PFSK-1 (cell line): ENCODE measurements around the gene OR52D1. TPM values are rescaled to one million over a fixed set of nuclear protein-coding genes. Genes with fewer than 3 reads are reported as not detected.

Experiments
- FOXP2 ChIP-seq: optimal IDR thresholded peaks from 2 replicates; pipeline ENCODE3; 2011; ENCODE audit warnings: borderline replicate concordance, control low read depth, inconsistent platforms; ENCODE audit not compliant: insufficient read depth; ENCODE audit errors: extremely low read length, extremely low read depth
- POLR2AphosphoS5 ChIP-seq: IDR thresholded peaks from 2 replicates; pipeline ENCODE4 v1.6.1; 2012; ENCODE audit warnings: low read depth, mild to moderate bottlenecking, control low read depth, low read length, moderate library complexity
- REST ChIP-seq, 2 experiments: IDR thresholded peaks; 2 replicates each; pipeline versions ENCODE4 v1.6.1 to v1.8.0; 2011 to 2012; ENCODE audit warnings: low read depth in 2 of 2, low read length in 2 of 2, control low read depth in 1 of 2, inconsistent platforms in 1 of 2, mild to moderate bottlenecking in 1 of 2, moderate library complexity in 1 of 2; ENCODE audit not compliant: insufficient read depth in 1 of 2
- SIN3A ChIP-seq: IDR thresholded peaks from 2 replicates; pipeline ENCODE4 v1.6.1; 2012; ENCODE audit warnings: mild to moderate bottlenecking, low read length, moderate library complexity, borderline replicate concordance; ENCODE audit not compliant: insufficient read depth
- TAF1 ChIP-seq: IDR thresholded peaks from 2 replicates; pipeline ENCODE4 v1.6.1; 2012; ENCODE audit warnings: low read length, control low read depth, borderline replicate concordance; ENCODE audit not compliant: insufficient read depth
- polyA plus RNA-seq: library from polyadenylated mRNA; unstranded; fragments of >200 nt; gene quantifications from one replicate; pipeline ENCODE4 v1.2.1, GENCODE V29; 2012; ENCODE audit warnings: low read depth, missing spikeins; ENCODE audit not compliant: insufficient read length

OR52D1 gene
- polyA plus RNA-seq = not detected

DNA sequence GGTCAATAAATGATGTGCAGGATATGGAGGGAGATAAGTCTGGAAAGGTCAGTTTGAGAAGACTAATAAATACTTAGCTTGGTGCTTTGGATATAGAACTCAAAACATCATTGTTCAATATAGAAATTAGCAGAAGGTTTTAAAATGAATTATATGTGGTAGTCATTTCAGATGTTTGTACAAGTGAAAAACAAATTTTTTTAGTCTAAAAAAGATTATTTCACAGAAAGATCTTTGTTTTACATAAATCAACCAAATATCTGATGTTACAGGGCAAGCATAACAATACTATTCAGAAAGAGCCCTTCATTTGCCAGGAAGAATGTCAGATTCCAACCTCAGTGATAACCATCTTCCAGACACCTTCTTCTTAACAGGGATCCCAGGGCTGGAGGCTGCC is at the start of gene OR52D1:
Gene OR52D1, plus strand, starts transcription at position 301 of the 400 bp plus-strand sequence. Its CDS starts 22 bp downstream, at position 323.
- TF ChIP-seq SIN3A (no peak), FOXP2 (no peak), TAF1 (no peak)

GRCh38 chr11:5441414-5441813 is 47.1 kb upstream of the OR52D1 start, which contains the start of gene OR51I1:
Gene OR51I1 (minus strand): TSS chr11:5441514. CDS start chr11:5441514, 0 bp downstream.
- TF ChIP-seq SIN3A (no peak), FOXP2 (no peak), TAF1 (no peak), POLR2AphosphoS5 (no peak), REST (IDR thresholded peaks at IDR 0.05; ENCODE audit: insufficient read depth in 1 of 2, low read depth in 2 of 2, low read length in 2 of 2) (no peak)

- TF ChIP-seq FOXP2 = no peak
- TF ChIP-seq POLR2AphosphoS5 = no peak
- TF ChIP-seq SIN3A = no peak
- TF ChIP-seq REST (IDR thresholded peaks at IDR 0.05; ENCODE audit: insufficient read depth in 1 of 2, low read depth in 2 of 2, low read length in 2 of 2) = no peak
- TF ChIP-seq TAF1 = no peak
Measured at GRCh38 chr11:5443835-5444393, 44.6 kb upstream of the OR52D1 start.

DNA sequence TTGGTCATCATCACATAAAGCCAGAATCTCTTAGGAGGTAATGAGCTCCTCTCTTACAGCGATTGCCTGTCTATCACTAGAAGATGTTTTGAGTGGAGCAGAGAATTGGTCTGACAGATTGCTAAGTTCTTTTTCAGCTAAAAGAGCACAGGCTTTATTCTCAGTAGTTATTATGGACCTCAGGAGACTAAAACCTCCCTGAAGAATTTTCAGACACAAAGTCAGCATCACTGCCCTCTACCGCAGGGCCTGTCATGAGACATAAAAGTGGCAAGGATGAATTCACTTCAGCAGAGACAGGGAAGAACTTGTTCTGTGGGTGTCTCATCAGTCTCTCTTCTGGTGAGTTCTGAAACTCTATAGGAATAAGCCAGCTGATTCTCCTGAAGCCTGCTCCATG is 39.5 kb upstream of the OR52D1 start, which contains the start of gene OR51I2:
Gene OR51I2, plus strand, starts transcription at position 301 of the 400 bp plus-strand sequence. CDS start 4,166 bp downstream, outside the sequence.
- TF ChIP-seq REST (IDR thresholded peaks at IDR 0.05; ENCODE audit: insufficient read depth in 1 of 2, low read depth in 2 of 2, low read length in 2 of 2) (no peak), SIN3A (no peak), FOXP2 (no peak), TAF1 (no peak), POLR2AphosphoS5 (no peak)

DNA sequence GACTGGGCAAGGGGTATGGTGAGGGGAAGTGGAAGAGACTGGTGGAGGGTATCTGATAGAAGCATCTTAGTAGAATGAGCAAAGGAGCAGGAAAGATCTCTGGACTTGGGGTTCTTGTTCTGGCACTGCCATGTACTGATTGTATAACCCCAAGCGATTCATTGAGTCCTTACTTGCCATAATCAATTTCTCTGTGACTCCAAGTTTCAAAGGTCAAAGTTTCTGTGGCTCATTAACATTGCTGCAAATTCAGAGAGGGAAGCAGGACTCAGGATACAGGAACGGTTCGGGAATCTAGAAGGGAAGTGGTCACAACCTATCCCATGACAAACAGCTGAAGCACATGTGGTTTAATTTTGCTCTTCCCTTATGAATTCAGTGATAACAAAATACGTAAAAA is 39.1 kb upstream of the OR52D1 start:
- no peak for TF ChIP-seq TAF1
- TF ChIP-seq SIN3A = no peak
- no peak for TF ChIP-seq REST (IDR thresholded peaks at IDR 0.05; ENCODE audit: insufficient read depth in 1 of 2, low read depth in 2 of 2, low read length in 2 of 2)
- no peak for TF ChIP-seq POLR2AphosphoS5
- no peak for TF ChIP-seq FOXP2
